Activated gamma-delta T cell treated with anti-CD3 and anti-CD28 coated beads, Interleukin-2, amount 50 U/mL, for 16 hours (primary cell): Measurements from ENCODE around the gene CUX1.
A peak's percentile ranks its signal among the peaks of the same experiment; 100 is the strongest.
"Not testable (repeated sequence)": the region's sequence is repeated elsewhere in the genome, so short reads cannot be mapped to it uniquely, and the experiment has no call there.

Experiments
- DNase-seq: peaks from one replicate; pipeline ENCODE4 v3.0.0-alpha.2; 2020; ENCODE audit warnings: low read depth

The CUX1 gene

GRCh38 chr7:101854084-101854865, 36.8 kb downstream of the CUX1 start:
- no peak for DNase-seq

- DNase-seq, result peak; percentile 59
Observed at GRCh38 chr7:101856473-101857357, 39.3 kb downstream of the CUX1 start.

- no peak for DNase-seq
Observed at GRCh38 chr7:101857358-101857811, 40.0 kb downstream of the CUX1 start.

- no peak for DNase-seq
Observed at GRCh38 chr7:101858437-101859385, 41.3 kb downstream of the CUX1 start.

- no peak for DNase-seq
Observed at GRCh38 chr7:101859411-101860106, 42.1 kb downstream of the CUX1 start.

- no peak for DNase-seq
Observed at GRCh38 chr7:101860316-101861217, 43.1 kb downstream of the CUX1 start.

GRCh38 chr7:101861218-101861775, 43.9 kb downstream of the CUX1 start:
- DNase-seq, result no peak

GRCh38 chr7:101862280-101863220, 45.1 kb downstream of the CUX1 start:
- DNase-seq, result no peak

GRCh38 chr7:101863598-101863997, 46.2 kb downstream of the CUX1 start:
- no peak for DNase-seq

GRCh38 chr7:101864039-101864438, 46.6 kb downstream of the CUX1 start:
- no peak for DNase-seq

GRCh38 chr7:101865031-101865430, 47.6 kb downstream of the CUX1 start:
- no peak for DNase-seq

GRCh38 chr7:101865455-101865854, 48.0 kb downstream of the CUX1 start:
- no peak for DNase-seq

- DNase-seq, result no peak
Observed at GRCh38 chr7:101866328-101866727, 48.9 kb downstream of the CUX1 start.

GRCh38 chr7:101867265-101867664, 49.8 kb downstream of the CUX1 start:
- no peak for DNase-seq

- DNase-seq, result not testable (repeated sequence)
Observed at GRCh38 chr7:101867681-101868080, 50.3 kb downstream of the CUX1 start.

- no peak for DNase-seq
Observed at GRCh38 chr7:101868191-101868950, 50.9 kb downstream of the CUX1 start.

GRCh38 chr7:101869026-101869900, 51.8 kb downstream of the CUX1 start:
- DNase-seq, result no peak
